ENCODE data around the gene RABGAP1L. TPM values are rescaled to one million over a fixed set of nuclear protein-coding genes. Genes with fewer than 3 reads are reported as not detected.

The RABGAP1L gene
- total RNA-seq, 1 donor from 2014 or later = 83.9 TPM

DNA sequence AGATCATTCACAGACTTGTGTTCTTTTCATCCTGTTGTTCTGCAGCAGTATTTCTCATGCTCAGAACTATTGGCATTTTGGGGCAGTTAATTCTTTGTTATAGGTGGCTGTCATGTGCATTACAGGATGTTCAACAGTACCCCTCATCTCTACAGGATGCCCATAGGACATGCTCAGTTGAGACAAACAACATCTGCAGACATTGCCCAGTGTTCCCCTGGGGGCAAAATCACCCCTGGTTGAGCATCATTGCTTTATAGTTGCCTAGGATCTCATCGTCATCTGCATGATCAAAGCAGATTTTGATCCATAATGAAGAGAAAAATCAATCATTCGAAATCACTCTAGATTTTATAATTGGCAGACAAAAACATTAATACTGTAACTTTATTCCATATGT lies 617.9 kb downstream of the RABGAP1L start:
- TF ChIP-seq, protein P1, sequence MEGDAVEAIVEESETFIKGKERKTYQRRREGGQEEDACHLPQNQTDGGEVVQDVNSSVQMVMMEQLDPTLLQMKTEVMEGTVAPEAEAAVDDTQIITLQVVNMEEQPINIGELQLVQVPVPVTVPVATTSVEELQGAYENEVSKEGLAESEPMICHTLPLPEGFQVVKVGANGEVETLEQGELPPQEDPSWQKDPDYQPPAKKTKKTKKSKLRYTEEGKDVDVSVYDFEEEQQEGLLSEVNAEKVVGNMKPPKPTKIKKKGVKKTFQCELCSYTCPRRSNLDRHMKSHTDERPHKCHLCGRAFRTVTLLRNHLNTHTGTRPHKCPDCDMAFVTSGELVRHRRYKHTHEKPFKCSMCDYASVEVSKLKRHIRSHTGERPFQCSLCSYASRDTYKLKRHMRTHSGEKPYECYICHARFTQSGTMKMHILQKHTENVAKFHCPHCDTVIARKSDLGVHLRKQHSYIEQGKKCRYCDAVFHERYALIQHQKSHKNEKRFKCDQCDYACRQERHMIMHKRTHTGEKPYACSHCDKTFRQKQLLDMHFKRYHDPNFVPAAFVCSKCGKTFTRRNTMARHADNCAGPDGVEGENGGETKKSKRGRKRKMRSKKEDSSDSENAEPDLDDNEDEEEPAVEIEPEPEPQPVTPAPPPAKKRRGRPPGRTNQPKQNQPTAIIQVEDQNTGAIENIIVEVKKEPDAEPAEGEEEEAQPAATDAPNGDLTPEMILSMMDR (IDR thresholded peaks at IDR 0.05) = no peak
- Histone ChIP-seq H3K4me1 (no peaks in the 10 kb centered on the region), H3K36me3 (no peaks in the 10 kb centered on the region), H3K9me3 (no peaks in the 10 kb centered on the region), H3K4me3 (no peak overlapping the region), H3K27me3 (ENCODE audit: low read depth) (no peaks in the 10 kb centered on the region), H3K27ac (no peak overlapping the region)
- DNase-seq (no peak), ATAC-seq (no peak)
- intact Hi-C loops (cut with DNase I) = loop anchor here (10.0 kb wide), 1 partner anchor 218 kb away; the partner anchor contains the start of gene CACYBP

DNA sequence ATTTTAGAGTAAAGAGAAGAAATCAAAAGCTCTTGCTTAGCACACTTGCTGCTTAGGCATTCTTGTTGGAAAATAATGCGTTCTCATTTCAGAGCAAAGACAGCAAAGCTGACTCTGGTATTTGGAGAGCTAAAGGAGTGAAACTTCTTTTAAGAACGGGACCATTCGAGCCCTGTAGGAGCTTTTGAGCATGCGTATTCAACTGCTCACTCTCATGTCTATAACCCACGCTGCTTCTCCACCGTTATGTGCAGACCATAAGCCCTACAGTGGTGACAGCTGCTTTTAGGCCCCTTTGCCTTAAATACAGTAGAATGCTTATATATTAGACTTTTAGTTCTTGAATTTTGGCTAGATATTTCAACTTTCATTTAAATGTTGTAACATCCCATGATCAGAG lies 626.2 kb downstream of the RABGAP1L start:
- Histone ChIP-seq H3K9me3 (no peaks in the 10 kb centered on the region), H3K4me1 (no peaks in the 10 kb centered on the region), H3K4me3 (no peak overlapping the region), H3K27me3 (ENCODE audit: low read depth) (no peaks in the 10 kb centered on the region), H3K27ac (no peak overlapping the region), H3K36me3 (no peaks in the 10 kb centered on the region)
- TF ChIP-seq, protein P1 (IDR thresholded peaks at IDR 0.05) = no peak
- DNase-seq (no peak), ATAC-seq (peak in 1 of 2 donors; percentile 45)
- intact Hi-C loops (cut with DNase I) = no loop called here

DNA sequence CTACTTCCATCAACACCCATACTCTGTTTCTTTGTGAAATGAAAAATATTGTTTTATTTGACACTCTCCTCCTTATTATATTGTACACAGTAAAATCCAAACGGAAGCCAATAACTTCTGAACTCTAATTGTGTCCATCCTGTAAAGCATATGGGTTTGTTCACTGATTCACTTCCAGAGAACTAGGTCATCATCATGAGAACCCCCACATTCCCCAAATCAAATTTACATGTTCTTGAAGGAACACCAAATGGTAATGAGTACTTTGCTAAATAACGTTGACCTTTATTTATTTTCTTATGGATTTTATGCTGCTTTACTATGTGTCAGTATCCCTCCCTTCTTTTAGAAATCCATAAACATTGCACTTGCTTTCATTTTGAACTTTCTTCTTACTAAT lies 627.0 kb downstream of the RABGAP1L start:
- Histone ChIP-seq H3K27ac (no peak overlapping the region), H3K36me3 (no peaks in the 10 kb centered on the region), H3K9me3 (no peaks in the 10 kb centered on the region), H3K4me3 (no peak overlapping the region), H3K27me3 (ENCODE audit: low read depth) (no peaks in the 10 kb centered on the region), H3K4me1 (no peaks in the 10 kb centered on the region)
- DNase-seq (no peak), ATAC-seq (no peak)
- TF ChIP-seq, protein P1 (IDR thresholded peaks at IDR 0.05) = no peak
- intact Hi-C loops (cut with DNase I) = no loop called here

DNA sequence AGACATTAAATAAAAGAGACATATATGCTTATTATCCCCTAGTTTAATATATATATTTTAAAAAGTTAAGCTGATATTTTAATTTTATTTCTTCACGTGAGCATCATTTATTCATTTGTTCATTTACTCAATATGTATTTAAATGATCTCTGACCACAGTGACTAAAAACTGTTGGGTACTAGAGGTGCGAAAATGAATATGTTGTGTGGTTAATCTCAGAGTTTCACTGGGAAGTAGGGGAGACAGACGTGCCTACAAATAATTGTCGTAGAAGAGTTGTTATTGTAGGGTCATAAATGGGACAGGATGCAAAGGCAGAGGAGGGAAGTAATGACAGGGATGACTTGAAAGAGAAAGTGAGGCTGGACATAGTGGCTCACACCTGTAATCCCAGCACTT lies 627.4 kb downstream of the RABGAP1L start:
- H3K27me3 ChIP-seq (ENCODE audit: low read depth) = no peaks in the 10 kb centered on the region
- ATAC-seq (no peak), DNase-seq (no peak)
- TF ChIP-seq, protein P1 (IDR thresholded peaks at IDR 0.05) = no peak
- no peak overlapping the region for H3K4me3 ChIP-seq
- no peaks in the 10 kb centered on the region for H3K9me3 ChIP-seq
- intact Hi-C loops (cut with DNase I) = no loop called here
- no peaks in the 10 kb centered on the region for H3K36me3 ChIP-seq
- no peaks in the 10 kb centered on the region for H3K4me1 ChIP-seq
- H3K27ac ChIP-seq = no peak overlapping the region

DNA sequence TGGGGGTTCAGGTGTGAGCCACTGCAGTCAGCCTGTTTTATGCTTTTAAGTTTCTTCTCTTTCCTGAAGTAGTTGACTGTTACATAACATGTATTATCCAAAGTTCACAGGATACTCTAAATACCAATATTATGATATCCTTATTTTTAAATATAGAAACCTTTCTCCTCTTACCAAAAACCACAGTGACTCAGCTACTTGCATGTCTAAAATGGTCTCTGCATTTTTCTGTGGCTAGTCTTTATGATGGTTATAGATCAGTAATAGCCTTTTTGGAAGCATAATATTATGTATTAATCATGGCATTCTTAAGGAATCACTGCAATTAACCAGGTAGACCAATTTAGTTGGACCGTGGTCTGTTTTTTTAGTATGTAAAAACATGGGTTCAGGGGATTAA lies 629.7 kb downstream of the RABGAP1L start:
- Histone ChIP-seq H3K4me3 (no peak overlapping the region), H3K4me1 (no peaks in the 10 kb centered on the region), H3K9me3 (no peaks in the 10 kb centered on the region), H3K27me3 (ENCODE audit: low read depth) (no peaks in the 10 kb centered on the region), H3K27ac (no peak overlapping the region), H3K36me3 (no peaks in the 10 kb centered on the region)
- intact Hi-C loops (cut with DNase I) = no loop called here
- TF ChIP-seq, protein P1 (IDR thresholded peaks at IDR 0.05) = no peak
- DNase-seq (no peak), ATAC-seq (no peak)

DNA sequence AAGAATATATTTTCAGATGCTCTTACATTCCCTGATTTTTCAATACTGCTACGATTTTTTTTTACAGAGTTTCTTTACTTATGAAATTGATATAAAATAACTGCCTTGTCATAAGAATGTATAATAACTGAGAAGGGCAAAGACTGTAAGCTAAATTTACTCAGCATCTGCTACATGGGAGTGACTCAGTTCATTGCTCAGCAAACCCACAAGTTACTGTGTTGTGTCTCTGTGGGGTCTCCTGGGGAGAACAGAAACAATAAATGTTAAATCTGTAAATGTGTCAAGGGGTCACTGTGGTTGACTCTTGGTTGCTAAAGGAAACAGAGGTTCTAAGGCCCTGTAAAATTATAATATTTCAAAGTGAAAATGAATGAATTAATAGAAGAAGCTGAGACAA lies 630.1 kb downstream of the RABGAP1L start:
- no peak overlapping the region for H3K4me3 ChIP-seq
- no peaks in the 10 kb centered on the region for H3K36me3 ChIP-seq
- no peak overlapping the region for H3K27ac ChIP-seq
- H3K4me1 ChIP-seq = no peaks in the 10 kb centered on the region
- ATAC-seq (no peak), DNase-seq (no peak)
- TF ChIP-seq, protein P1 (IDR thresholded peaks at IDR 0.05) = no peak
- H3K9me3 ChIP-seq = no peaks in the 10 kb centered on the region
- no peaks in the 10 kb centered on the region for H3K27me3 ChIP-seq (ENCODE audit: low read depth)
- intact Hi-C loops (cut with DNase I) = no loop called here
